Measurements from ENCODE around the gene WDR27. TPM values are rescaled to one million over a fixed set of nuclear protein-coding genes. Genes with fewer than 3 reads are reported as not detected.

WDR27 gene
- total and polyA plus RNA-seq, 4 donors, result 6.9 to 68.1 (median 31.4) TPM

GRCh38 chr6:169741344-169741743 lies 39.5 kb upstream of the WDR27 start:
- DNase-seq (no peak), ATAC-seq (ENCODE audit: insufficient read depth, low FRiP score) (no peak)
- Histone ChIP-seq H3K4me3 (no peak overlapping the region), H3K9me3 (ENCODE audit: control insufficient read depth in 4 of 4, insufficient read depth in 3 of 4, low read length in 3 of 4) (no peaks in the 10 kb centered on the region), H3K27ac (ENCODE audit: low read depth in 1 of 2, low read length in 1 of 2) (no peak overlapping the region), H3K27me3 (ENCODE audit: control insufficient read depth in 3 of 3, insufficient read depth in 3 of 3, low read length in 2 of 3) (no peaks in the 10 kb centered on the region), H3K4me1 (ENCODE audit: control insufficient read depth in 5 of 5, insufficient read depth in 5 of 5, low read length in 5 of 5) (no peaks in the 10 kb centered on the region), H3K36me3 (ENCODE audit: control insufficient read depth in 4 of 4, insufficient read depth in 4 of 4, low read length in 4 of 4) (no peaks in the 10 kb centered on the region), H3K9ac (ENCODE audit: insufficient read depth in 1 of 2, low read length in 2 of 2) (no peak overlapping the region)
- no peak for TF ChIP-seq CTCF (IDR thresholded peaks at IDR 0.05; ENCODE audit: control extremely low read depth, extremely low read depth)

- TF ChIP-seq CTCF (IDR thresholded peaks at IDR 0.05; ENCODE audit: control extremely low read depth, extremely low read depth), result no peak
- Histone ChIP-seq H3K4me3 (no peak overlapping the region), H3K9me3 (ENCODE audit: control insufficient read depth in 4 of 4, insufficient read depth in 3 of 4, low read length in 3 of 4) (no peaks in the 10 kb centered on the region), H3K4me1 (ENCODE audit: control insufficient read depth in 5 of 5, insufficient read depth in 5 of 5, low read length in 5 of 5) (no peaks in the 10 kb centered on the region), H3K27ac (ENCODE audit: low read depth in 1 of 2, low read length in 1 of 2) (no peak overlapping the region), H3K9ac (ENCODE audit: insufficient read depth in 1 of 2, low read length in 2 of 2) (no peak overlapping the region), H3K27me3 (ENCODE audit: control insufficient read depth in 3 of 3, insufficient read depth in 3 of 3, low read length in 2 of 3) (no peaks in the 10 kb centered on the region), H3K36me3 (ENCODE audit: control insufficient read depth in 4 of 4, insufficient read depth in 4 of 4, low read length in 4 of 4) (no peaks in the 10 kb centered on the region)
- ATAC-seq (ENCODE audit: insufficient read depth, low FRiP score), result no peak
- 86 to 94% methylated on average over 2 of the region's 2 CpGs for WGBS, 2 donors
- DNase-seq, result peak in 1 of 3 donors; percentile 11
Observed at GRCh38 chr6:169738976-169739529, 37.2 kb upstream of the WDR27 start.

DNA sequence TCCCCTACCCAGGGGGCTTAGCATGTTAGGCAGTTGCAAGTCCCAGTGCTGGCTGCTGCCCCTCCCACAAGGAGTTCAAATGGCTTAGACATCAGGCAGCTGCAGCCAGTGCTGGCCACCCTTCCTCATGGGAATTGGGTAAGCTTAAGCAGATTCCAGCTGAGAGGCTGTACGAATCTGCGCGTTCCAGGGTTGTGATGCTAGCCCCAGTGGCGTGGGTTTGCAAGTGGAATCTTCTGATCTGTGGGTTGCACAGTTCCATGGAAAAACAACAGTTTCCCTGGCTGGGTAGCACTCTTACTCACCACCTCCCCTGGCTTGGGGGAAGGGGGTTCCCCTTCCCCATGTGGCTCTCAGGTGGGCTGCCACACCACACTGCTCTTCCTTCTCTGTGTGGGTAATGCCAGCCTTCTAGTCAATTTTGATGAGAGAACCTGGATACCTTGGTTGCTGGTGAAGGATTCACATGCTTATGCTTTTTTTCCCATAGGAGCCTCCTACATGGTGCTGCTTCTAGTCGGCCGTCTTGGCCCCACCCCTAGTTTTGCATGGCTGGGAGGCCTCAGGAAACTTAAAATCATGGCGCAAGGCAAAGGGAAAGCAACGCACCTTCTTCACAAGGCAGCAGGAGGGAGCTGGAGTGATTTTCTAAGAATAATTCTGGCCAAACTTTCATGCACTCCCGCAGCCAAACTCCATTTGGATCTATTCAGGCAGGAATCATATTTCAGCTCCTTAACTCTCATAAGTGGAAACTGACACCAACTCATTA lies 36.6 kb upstream of the WDR27 start:
- Histone ChIP-seq H3K9ac (ENCODE audit: insufficient read depth in 1 of 2, low read length in 2 of 2) (no peak overlapping the region), H3K36me3 (ENCODE audit: control insufficient read depth in 4 of 4, insufficient read depth in 4 of 4, low read length in 4 of 4) (no peaks in the 10 kb centered on the region), H3K27me3 (ENCODE audit: control insufficient read depth in 3 of 3, insufficient read depth in 3 of 3, low read length in 2 of 3) (no peaks in the 10 kb centered on the region), H3K4me3 (no peak overlapping the region), H3K9me3 (ENCODE audit: control insufficient read depth in 4 of 4, insufficient read depth in 3 of 4, low read length in 3 of 4) (no peaks in the 10 kb centered on the region), H3K4me1 (ENCODE audit: control insufficient read depth in 5 of 5, insufficient read depth in 5 of 5, low read length in 5 of 5) (no peaks in the 10 kb centered on the region), H3K27ac (ENCODE audit: low read depth in 1 of 2, low read length in 1 of 2) (no peak overlapping the region)
- DNase-seq, result peak in 2 of 3 donors; percentile 33 to 54
- no peak for ATAC-seq (ENCODE audit: insufficient read depth, low FRiP score)
- TF ChIP-seq CTCF (IDR thresholded peaks at IDR 0.05; ENCODE audit: control extremely low read depth, extremely low read depth), result no peak
- WGBS, 2 donors, result 71 to 80% methylated on average over 9 of the region's 9 CpGs
